Right lobe of liver (tissue), 4 donors: ENCODE results near the gene POM121.
"Not testable (repeated sequence)": the region's sequence is repeated elsewhere in the genome, so short reads cannot be mapped to it uniquely, and the experiment has no call there.

Experiments
- CTCF ChIP-seq, 4 donors: fragments of 200-600 bp in 3 of 4; fragments of 450-650 bp in 1 of 4; IDR thresholded peaks; one replicate each; pipeline versions ENCODE4 v1.5.1 to v1.8.0; 2016 to 2022; ENCODE audit warnings: antibody characterized with exemption in 4 of 4, mild to moderate bottlenecking in 2 of 4
- POLR2A ChIP-seq: fragments of 450-650 bp; IDR thresholded peaks from one replicate; pipeline ENCODE4 v1.6.1; 2017; ENCODE audit warnings: antibody characterized with exemption, mild to moderate bottlenecking
- donor health status: DM: no; HTN: no; CAD: no.
- donor health status: DM: no; HTN: no; CAD: no.
- donor health status: DM: no; HTN: yes; CAD: no.

- not testable (repeated sequence) for TF ChIP-seq CTCF (IDR thresholded peaks at IDR 0.05); POLR2A
Measured at GRCh38 chr7:72949276-72949675, 24.4 kb downstream of the POM121 start.
